ENCODE measurements around the gene TFB1M. TPM values are rescaled to one million over a fixed set of nuclear protein-coding genes. Genes with fewer than 3 reads are reported as not detected.
"Not testable (repeated sequence)": the region's sequence is repeated elsewhere in the genome, so short reads cannot be mapped to it uniquely, and the experiment has no call there.

Gene TFB1M
- total and polyA plus RNA-seq, 9 donors = 6.7 to 18.5 (median 14.6) TPM

GRCh38 chr6:155269765-155270164, 44.5 kb downstream of the TFB1M start:
- WGBS, 3 donors = 65 to 78% (median 78%) methylated on average over 3 of the region's 3 CpGs
- H3K27me3 ChIP-seq = no peaks in the 10 kb centered on the region
- H3K4me1 ChIP-seq (ENCODE audit: insufficient read depth) = peaks cover 5% of the 10 kb centered on the region
- no peaks in the 10 kb centered on the region for H3K9me3 ChIP-seq
- no peak for DNase-seq
- H3K36me3 ChIP-seq = no peaks in the 10 kb centered on the region
- H3K4me3 ChIP-seq = no peak overlapping the region
- TF ChIP-seq POLR2A (IDR thresholded peaks at IDR 0.05) (no peak), EP300 (IDR thresholded peaks at IDR 0.05) (no peak), CTCF (IDR thresholded peaks at IDR 0.05) (no peak)
- intact Hi-C loops (cut with DNase I) = no loop called here
- H3K27ac ChIP-seq = no peak overlapping the region

- H3K36me3 ChIP-seq; H3K4me3 ChIP-seq; H3K9me3 ChIP-seq; DNase-seq; H3K27me3 ChIP-seq; intact Hi-C loops (cut with DNase I); H3K27ac ChIP-seq; H3K4me1 ChIP-seq (ENCODE audit: insufficient read depth): not testable (repeated sequence)
- 66 to 84% (median 73%) methylated on average over 3 to 5 of the region's 5 CpGs for WGBS, 3 donors
Observed at GRCh38 chr6:155268088-155268867, 46.0 kb downstream of the TFB1M start.

GRCh38 chr6:155267411-155267810, 46.9 kb downstream of the TFB1M start:
- H3K27ac ChIP-seq = no peak overlapping the region
- no peaks in the 10 kb centered on the region for H3K9me3 ChIP-seq
- 57 to 72% (median 71%) methylated on average over 2 of the region's 2 CpGs for WGBS, 3 donors
- H3K27me3 ChIP-seq = no peaks in the 10 kb centered on the region
- DNase-seq = no peak
- intact Hi-C loops (cut with DNase I) = no loop called here
- no peak overlapping the region for H3K4me3 ChIP-seq
- peaks cover 2% of the 10 kb centered on the region for H3K4me1 ChIP-seq (ENCODE audit: insufficient read depth)
- no peak for TF ChIP-seq CTCF (IDR thresholded peaks at IDR 0.05)
- no peak for TF ChIP-seq POLR2A (IDR thresholded peaks at IDR 0.05)
- no peak for TF ChIP-seq EP300 (IDR thresholded peaks at IDR 0.05)
- no peaks in the 10 kb centered on the region for H3K36me3 ChIP-seq

- Histone ChIP-seq H3K9me3 (no peaks in the 10 kb centered on the region), H3K27me3 (no peaks in the 10 kb centered on the region), H3K27ac (no peak overlapping the region), H3K36me3 (no peaks in the 10 kb centered on the region), H3K4me3 (no peak overlapping the region), H3K4me1 (ENCODE audit: insufficient read depth) (no peaks in the 10 kb centered on the region)
- 89 to 93% (median 90%) methylated on average over 4 of the region's 4 CpGs for WGBS, 3 donors
- TF ChIP-seq EP300 (IDR thresholded peaks at IDR 0.05) = no peak
- no peak for TF ChIP-seq CTCF (IDR thresholded peaks at IDR 0.05)
- no peak for TF ChIP-seq POLR2A (IDR thresholded peaks at IDR 0.05)
- DNase-seq = no peak
- intact Hi-C loops (cut with DNase I) = no loop called here
Observed at GRCh38 chr6:155265843-155266535, 48.3 kb downstream of the TFB1M start.

All from ovary (tissue), 9 donors.